Measurements from ENCODE around the gene ARHGEF4.

ARHGEF4 gene

DNA sequence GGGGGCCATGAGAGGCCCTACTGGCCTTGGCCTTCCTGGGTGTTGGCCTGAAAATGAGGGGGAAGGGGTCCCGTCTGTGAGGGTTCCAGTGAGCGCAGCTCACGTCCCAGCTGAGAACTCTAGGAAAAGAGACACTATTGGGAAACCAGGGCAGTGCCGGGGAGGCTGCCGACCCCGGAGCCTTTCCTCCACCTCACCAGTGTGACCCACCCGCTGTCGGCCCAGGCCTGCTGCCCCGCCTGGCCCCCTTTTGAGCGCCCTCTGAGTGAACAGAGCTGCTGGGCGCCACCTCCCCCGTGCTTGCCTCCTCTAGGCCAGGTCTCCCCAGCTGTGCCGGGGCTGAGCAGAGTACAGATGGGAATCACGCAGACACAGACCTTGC is 17.5 kb upstream of the ARHGEF4 start:
- DNase-seq = no peak

DNA sequence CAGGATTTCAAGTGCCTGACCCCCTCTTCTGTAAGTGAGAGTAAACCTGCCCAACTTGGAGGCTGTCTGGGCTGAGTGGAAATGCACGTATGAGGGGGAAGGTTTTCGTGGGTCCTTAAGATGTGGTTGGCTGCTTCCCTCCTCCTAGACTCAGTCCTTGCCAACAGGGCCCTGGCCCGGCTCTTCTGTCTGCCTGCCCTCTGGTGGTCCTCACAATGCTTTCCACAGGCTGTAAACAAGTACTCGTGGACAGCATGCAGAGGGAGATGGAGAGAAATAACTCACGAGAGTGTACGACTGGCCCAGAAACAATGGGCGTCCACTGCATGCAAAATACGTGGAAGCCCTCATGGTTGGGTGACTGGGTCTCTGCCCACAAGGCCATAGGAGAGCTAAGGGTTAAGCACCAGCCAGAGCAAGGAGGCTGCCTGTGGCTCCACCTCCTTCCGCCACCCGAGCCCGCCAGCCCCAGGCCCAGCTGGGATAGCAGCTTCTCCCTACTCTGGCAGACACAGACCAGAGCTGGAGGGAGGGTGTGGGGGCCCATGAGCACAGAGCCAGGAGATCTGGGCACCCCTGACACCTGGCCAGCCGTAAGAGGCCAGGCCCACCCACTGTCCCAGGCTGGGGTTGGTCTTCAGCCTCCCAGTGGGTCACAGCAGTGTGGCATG is 17.0 kb upstream of the ARHGEF4 start:
- DNase-seq = no peak

DNA sequence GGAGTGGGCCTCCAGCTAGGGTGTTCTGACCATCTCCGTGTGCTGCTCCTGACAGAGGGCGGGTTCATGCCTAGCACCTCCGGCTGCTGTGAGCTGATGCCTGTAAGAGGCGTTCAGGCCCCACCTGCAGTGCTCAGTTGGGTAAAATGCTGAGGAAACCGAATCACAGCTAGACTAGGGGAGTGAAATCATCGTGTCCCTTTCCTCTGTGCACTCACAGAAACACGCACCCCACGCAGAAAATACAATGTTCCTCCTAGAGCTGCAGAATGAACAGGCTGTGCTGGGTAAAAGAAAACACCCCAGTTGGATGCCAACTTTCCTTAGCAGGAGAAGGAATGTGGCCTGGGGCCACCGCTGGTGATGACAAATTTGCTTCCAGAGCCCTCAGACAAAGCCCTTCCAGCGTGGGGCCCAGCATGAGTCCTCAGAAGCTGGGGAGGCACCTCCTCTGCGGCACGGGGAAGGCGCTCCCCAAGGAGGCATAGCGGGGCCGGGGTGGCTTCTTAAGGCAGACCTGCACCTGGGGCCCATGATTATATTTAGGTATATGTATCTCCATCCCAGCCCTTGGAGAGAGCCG is 16.3 kb upstream of the ARHGEF4 start:
- no peak for DNase-seq

DNA sequence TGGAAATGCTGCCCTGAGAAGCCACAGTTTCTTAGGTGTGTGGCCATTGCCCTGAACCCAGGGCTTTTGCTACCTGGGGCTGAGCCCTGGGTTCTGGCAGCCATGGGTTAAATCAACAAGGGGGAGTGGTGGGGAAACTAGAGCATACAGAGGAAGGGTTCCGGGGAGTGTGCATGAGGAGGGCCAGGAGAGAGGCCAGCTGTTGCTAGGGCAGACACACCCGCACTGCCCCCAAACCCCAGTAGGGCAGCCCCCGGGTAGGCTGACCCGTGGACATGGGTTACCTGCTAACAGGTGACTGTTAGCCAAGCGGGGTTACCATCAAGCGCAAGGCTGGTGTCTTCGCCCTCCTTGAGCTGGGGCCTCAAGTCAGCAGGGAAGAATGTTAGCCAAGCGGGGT is 14.8 kb upstream of the ARHGEF4 start:
- DNase-seq = no peak

DNA sequence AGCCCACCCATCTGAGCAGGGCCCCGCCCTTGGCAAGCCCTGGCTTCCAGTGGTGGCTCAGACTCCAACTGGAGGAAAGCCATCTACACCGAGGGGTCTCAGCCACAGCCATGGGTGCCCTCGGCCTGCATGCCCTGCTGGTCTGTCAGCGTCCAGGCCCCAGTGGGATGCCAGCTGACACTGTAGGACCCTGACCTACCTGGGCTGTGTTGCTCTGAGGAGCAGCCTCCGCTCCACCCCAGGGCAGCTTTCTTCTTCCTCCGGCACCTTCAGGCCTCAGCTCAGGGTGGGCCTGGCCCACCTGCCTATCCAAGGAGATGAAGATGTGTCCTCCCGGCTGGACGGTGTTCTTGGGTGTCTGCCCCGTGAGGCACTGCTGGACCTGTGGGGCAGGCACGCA is 13.9 kb upstream of the ARHGEF4 start:
- no peak for DNase-seq

DNA sequence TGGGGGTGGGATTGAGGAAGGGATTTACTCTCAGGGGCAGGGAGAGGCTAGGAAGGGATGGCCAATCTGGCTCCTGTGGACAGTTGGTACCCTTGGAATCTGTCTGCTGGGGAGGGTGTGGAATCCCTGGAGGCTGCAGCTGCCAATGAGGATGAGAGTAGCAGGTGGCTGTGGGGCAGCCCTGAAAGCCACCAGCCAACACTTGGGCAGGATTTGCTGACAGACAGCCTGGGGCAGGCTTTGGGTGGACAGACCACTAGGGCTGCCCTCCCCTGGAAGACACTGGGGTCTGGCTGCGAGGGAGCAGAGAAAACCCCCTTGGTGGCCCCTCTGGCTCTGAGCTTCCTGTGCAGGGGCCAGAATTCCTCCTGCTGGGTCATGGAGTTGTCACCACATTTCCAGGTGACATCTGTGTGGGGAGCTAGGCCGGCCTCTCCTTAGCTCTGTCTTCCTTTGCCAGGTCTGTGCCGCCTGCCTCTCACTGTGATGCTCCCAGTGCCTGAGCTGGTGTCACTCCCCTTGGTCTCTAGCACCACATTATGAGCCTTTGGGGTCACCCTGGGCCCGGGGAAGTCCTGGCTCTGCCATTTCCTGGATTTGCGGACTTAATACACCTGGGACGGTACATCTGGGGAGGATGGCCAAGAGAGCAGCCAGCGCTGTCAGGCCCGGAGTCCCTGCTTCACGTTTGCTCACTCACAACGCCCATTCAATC is 13.4 kb upstream of the ARHGEF4 start:
- no peak for DNase-seq

DNA sequence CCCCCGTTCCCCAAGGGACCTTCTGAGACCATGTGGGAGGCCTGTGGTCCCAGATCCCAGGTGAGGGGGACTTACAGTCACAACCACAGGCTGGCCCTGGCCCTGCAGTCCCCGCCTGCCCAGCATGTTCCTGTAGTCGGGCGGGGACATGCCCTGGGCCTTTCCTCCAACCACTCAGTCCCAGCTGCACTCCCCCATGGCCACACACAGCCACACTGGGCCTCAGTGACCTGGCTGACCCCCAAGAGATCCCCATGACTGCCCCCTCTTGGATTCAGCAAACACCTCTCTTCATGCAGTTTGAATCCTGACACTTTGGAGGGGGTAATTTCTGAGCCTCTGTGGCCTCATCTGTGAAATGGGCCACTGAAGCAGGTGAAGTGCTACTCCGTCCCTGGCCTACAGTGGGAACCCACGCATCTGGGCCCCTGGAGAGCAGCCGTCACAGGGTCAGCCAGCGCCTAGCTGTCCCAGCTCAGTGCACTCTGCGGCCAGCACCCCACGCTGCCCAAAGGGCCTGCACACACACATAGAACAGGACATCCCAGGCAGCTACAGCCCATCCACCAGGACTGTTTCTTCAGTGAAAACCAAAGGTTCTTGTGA is 12.7 kb upstream of the ARHGEF4 start:
- no peak for DNase-seq

DNA sequence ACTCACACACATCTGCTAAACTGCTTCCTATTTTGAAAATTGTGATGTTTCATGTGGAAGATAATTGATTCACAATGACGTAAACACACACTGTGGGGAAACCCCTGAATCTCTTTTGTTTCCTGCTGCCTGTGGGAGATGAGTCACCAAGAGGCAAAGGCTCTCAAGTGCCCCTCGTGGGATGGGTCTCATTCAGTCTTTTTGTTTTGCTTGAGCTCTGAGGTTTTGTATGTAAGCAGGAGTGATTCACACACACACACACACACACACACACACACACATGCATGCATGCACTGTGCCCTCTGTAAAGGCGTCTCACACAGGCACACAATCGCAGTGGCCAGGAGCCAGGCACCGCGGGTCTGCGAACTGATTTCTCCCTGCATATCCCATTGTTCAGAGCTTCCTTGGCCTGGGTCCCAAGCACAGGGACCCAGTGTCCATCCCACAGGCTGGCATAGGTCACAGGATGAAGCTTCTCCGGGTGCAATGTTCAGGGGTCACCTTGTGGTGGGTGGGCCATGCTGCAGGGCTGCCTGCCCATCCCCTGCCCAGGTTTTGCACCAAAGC is 12.1 kb upstream of the ARHGEF4 start:
- peak; percentile 76 for DNase-seq

DNA sequence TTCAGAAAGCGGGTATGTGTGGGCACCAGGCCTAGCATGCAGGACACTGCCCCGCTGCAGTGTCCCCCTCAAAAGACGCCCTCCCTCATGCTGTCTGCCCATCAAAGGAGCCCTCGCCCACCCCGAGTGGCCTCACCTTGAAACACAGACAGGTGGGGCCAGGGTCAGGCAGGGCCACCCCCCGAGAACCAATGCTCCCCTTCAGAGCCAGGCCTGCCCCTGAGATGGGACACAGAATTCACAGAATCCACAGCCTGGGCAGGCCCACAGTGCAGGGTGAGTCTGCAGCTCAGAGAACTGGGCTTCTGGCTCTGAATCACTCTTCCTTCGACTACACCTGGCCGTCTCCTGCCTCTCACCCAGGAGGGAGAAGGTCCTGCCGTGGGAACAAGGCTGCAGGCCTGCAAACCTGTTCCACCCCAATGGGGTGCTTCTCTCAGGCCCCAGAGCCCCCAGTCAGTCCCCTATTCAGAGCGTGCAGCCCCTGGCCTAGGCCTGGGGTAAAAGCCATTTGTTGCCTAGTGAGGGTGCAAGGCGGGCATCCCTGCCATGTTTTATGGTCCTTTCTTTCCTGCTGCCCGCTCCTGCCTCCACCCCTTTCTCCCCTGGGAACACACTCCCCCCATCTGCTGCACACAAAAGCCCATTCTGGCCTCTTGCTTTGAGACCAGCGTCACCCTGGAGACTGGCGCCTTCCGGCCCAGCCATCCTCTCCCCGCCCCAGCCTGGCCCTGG is 11.3 kb upstream of the ARHGEF4 start:
- DNase-seq = no peak

DNA sequence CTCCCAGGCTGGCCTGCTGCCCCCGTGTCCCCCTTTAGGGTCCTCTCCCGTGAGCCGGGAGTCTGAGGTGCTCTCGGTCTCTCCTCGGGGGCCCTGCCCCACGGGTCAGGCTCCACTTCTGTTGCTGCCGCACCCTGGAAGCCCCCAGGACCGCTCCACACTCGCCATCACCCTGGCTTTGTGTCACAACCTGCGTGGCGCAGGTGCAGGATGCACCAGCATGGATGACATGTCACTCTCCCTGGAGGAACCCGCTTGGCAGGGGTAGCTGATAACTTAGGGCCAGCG is 10.8 kb upstream of the ARHGEF4 start:
- DNase-seq = no peak

DNA sequence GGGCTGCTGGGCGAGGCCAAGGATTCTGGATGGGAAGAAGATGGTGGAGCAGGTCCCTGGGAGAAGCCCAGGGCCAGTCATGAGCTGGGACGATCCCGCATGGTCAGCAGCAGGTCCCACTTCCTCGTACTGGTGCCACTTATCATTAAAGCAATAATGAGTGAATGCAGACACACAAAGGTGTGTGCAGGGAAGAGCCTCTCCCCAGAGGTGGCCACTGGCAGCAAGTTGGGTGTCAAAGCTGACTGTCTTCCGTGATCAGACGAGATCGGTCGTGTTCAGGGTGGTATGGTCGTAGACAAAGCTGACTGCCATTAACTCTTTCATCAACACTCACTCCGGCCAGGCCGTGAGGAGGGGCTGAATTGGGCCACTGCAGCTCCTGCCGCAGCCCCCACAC is 10.3 kb upstream of the ARHGEF4 start:
- no peak for DNase-seq

DNA sequence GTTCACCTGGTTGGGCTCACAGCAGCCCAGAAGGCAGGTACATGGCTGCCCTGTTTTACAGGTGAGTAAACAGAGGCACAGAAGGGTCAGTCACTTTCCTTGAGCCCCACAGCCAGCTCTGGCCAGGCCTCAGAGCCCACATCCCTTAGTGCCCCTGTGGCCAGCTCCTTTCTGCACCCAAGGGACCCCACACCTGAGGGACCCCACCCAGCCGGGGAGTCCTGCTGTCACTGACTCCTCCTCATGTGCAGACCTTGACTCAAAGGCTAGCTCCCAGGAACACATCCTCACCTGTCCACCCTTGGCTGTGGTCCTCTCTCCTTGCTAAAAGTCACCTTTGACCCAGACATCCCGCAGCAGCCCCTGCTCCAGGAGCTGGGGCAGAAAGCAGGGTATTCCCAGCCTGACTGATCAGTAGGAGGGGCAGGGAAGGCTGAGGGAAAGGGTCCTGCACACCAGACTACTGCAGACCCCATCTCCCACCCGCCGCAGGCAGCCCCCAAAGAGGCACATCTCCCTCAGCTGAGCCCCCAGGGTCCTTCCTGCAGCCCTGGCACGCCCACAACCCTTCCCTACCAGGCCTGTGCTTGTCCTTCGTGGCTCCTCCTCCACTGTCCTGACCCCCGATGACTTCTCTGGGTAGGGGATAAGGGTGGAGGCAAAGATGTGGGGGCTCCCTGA is 9.8 kb upstream of the ARHGEF4 start:
- DNase-seq = no peak

DNA sequence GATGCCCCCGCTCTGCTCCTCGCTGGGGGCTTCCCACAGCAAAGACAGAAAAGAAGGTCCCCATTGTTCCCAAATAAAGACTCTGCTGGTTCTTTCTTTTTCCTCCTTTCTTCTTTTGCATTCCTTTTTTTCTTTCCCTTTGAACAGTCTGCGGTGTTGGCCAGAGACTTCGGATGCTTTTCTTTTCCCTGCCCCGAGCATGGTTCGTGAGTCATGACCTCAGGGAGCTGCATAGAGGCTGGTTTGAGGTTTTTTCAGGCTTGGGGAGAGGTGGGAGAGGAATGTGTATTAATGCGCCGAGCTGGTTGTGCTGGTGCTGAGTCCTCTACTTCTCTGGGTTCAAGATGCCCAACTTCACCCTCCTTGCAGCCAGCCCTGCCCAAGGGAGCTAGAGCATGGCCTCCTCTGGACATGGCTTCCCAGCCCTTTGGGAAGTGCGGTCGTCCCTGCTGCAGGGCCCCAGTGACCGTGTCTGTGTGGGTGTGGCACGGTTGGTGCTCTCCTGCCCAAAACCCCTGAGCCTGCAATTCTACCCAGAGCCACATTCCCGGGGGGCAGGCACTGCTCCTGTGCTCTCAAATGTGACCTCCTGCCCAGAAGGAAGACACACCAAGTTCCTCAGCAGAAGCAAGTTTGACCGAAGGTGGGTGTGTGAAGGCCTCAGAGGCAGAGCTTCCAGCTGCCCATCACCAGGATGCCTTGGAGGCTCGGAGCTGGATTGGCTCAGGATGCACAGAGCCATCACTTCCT is 9.0 kb upstream of the ARHGEF4 start:
- peak; percentile 23 for DNase-seq

DNA sequence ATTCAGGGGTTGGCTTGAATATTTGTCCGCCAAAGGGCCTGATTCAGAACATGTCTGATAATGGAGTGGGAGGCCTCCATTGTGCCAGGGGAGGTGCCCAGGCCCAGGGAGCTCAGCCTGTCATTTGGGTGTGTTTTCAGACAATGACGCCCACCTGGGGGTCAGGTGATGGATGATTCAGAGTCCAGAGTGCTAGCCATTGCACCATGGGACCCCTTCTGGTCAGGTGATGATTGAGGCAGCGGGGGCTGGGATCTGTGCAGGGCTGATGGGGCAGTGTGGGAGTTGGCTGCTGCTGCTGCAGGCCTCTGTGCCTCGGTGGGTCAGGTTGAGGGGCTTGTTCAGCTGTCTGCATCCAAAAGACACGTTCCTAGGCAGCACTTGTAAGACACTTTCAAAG is 8.3 kb upstream of the ARHGEF4 start:
- no peak for DNase-seq

DNA sequence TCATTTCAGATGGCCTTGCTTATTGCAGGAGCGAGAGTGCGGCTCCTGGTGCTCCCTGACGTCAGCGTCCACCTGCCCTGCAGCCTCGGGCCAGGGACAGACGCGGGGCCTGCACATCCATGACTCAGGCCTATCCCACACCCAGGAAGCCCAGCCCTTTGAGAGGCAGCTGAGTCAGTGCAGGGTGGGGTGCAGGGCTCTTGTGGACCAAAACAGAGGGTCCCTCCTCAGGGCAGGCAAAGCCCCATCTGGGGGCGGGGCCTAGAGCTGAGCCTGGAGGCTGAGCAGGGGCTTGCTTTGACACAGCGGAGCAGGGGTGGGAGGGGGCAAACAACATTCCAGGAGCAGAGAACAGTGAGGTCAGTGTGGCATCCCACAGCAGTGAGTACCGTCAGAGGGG is 7.7 kb upstream of the ARHGEF4 start:
- no peak for DNase-seq

DNA sequence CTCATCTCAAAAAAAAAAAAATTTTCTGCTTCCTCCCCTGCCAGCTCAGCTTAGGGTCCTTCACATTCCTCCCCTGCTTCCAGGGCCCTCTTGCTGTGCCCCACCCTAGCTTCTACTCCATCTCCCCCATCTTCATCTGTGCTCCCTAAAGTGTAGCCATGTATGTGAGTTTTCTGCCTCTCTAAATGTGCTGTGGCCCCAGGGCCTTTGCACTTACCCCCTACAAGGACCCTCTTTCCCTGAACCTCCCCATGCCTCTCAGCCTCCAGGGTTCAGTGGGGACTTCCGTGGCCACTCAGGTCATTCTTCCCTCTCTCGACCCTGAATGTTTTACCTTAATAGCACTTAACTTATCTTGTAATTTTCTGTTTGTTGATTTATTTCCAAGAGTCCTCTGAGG is 6.2 kb upstream of the ARHGEF4 start:
- no peak for DNase-seq

DNA sequence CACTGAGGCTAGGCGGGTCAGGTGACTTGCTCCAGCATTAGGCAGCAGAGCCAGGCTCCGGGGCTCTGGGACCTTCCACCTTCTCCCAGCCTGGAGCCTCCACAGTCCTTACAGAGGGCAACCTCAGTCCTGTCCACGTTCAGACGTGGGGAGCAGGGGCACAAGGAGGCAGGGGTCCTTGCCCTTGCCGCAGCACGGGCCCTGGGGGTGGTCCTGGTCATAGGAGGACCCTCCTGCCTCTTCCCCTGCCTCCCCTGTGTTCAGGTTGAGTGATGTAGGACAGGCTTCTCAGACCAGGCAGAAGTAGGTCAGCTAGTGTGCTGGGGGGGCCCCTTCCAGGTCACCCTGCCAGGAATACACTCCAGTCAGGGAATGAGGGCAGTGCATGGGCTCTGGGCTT is 5.4 kb upstream of the ARHGEF4 start:
- DNase-seq = no peak

DNA sequence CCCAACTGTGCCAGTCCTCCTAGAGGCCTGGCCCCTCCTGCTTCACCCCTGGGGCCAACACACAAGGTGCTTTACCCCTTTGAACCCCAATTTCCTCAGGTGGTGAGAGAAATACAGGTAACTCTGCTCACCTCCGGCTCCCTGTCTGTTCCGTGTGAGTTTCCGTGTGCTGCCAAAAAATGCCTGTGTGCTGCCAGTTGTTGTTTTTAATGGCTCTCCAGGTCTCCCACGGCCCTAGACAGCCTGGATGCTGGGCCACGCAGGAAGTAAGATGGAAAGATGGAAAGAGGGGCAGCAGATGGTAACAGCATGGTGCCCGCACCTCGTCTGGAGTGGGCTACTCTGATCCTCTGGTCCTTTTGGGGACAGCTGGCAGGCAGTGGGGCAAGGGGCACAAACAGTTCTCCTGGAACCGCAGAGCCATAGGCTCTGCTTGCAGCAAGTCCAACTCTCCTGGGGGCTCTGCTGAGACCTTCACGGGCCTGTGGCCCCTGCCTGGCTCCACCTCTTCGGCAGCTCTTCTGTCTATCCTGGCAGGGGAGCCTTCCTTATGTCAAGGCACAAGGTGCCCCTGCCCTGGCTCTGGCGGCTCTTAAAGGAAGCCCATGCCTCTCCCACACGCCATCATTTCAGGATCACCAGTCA is 4.3 kb upstream of the ARHGEF4 start:
- DNase-seq = no peak

DNA sequence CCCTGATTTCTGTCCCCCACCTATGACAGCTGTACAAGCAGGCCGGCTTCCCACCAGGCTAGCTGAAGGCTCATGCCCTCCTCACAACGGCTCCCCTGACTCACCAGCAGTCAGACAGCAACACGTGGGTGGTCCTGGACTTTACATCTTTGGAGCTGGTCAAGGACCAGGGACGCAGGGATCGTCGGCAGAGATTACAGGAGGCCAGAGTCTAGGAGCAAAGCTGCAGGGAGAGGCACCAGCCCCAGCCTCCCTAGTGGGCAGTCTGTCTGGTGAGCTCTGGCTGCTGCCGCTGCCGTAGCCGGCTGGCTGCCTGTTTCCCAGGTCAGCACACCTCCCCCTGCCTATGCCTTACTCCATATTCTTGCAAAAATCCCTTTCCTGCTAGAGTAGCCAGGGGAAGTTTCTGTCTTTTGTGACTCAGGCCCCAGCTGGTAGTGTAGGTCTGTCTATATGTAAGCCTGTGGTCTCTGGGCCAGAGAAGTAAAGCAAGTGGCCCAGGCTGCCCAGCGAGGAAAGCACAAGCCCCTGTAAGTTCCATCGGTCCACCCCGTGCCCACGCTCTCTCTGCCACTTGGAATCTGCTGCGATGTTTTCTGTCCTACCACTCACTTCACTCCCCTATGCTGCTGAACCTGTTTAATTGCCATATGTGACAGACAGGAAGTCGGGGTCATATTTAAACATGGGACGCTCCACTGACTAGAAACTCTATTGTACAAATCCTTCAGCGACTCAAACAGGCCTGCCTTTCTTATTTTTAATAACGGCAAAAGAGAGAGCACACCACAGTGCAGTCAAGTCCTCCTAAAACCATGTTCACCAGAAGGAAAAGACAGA is 2.4 kb upstream of the ARHGEF4 start:
- DNase-seq = no peak

DNA sequence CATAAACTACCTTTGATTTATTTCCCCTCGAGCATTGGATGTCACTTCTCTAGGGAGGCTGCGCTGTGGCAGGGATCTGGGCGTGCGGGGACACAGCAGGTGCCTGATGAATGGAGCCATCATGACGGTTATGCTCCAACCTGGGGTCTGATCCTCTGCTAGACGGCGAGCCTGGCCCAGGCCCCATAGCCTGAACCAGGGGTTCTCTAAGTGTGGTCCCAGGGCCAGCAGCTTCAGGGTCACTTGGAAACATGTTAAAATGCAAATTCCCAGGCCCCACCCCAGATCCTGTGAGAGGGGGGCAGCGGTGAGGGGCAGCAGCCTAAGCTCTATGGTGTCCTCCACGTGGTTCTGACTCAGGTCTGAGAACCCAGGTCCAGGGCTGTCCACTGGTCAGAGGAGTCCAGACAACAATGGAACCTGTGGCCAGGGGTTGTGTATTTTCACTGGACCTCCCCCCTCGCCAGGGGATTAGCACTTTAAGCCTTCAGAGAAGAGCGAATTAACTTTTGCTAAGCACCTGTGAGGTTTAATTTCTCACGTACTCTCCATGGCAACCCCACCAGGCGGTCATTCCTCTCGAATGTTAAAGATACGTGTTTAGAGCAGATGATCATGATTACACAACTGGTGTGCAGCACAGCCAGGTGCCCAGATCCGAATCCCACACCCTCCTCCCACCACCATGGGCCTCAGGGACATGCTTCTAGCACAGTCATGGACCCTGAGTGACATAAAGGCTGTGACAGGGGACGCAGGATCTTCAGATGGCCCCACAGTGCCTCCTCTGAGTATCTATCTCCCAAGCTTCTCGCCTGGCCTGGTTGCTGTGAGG is 1.6 kb upstream of the ARHGEF4 start:
- DNase-seq = no peak
